ENCODE data around the gene ANKRD24. TPM values are rescaled to one million over a fixed set of nuclear protein-coding genes. Genes with fewer than 3 reads are reported as not detected.

Gene ANKRD24
- total RNA-seq, 4 donors from 2014 or later: 0.83 to 3.9 (median 1.6) TPM

DNA sequence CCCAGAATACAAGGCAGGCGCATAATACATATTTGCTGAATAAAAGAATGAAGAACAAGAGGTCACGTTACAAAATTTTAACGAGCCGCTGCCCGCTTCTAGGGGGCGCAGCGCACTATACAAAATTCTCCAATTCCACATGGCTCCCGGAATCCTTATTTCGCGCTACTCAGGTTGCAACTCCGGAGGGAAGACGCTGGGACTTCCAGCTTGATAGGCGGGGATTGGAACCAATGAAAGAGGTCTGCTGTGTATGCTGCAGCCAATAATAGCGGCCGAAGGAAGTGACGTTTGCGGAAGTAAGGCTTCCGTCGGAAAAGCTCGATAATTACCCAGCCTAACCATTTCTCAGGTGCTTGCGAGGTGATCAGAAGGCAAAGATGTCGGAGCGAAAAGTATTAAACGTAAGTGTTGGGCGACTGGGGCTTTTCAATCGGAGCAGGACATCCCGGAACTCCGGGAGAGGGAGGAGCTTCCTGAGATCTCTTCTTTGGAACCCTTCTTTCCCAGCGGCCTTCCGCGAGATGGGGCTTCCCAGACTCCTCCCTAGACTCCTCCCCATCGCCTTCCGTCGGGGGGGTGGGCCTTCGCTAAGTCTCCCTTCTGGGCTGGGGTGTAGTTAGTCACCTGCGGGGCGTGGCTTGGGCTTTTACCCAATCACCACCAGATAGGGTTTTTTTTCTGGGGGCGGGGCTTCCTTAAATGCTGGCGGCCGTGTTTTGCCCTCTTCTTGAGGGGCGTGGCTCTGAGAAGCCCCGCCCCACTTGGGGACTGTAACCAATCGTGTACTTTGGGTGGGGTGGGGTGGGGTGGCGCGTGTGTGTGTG, 64.5 kb downstream of the ANKRD24 start, which contains the start of gene YJU2:
Gene YJU2 (plus strand): TSS at position 314 of the 827 bp plus-strand sequence. CDS start 67 bp downstream, at position 381.
- H3K4me3 ChIP-seq: peak within 1 kb of the TSS; percentile 52 to 75 (median 60)
- TF ChIP-seq, protein P1, sequence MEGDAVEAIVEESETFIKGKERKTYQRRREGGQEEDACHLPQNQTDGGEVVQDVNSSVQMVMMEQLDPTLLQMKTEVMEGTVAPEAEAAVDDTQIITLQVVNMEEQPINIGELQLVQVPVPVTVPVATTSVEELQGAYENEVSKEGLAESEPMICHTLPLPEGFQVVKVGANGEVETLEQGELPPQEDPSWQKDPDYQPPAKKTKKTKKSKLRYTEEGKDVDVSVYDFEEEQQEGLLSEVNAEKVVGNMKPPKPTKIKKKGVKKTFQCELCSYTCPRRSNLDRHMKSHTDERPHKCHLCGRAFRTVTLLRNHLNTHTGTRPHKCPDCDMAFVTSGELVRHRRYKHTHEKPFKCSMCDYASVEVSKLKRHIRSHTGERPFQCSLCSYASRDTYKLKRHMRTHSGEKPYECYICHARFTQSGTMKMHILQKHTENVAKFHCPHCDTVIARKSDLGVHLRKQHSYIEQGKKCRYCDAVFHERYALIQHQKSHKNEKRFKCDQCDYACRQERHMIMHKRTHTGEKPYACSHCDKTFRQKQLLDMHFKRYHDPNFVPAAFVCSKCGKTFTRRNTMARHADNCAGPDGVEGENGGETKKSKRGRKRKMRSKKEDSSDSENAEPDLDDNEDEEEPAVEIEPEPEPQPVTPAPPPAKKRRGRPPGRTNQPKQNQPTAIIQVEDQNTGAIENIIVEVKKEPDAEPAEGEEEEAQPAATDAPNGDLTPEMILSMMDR (IDR thresholded peaks at IDR 0.05): peak in 5 of 6 experiments; percentile 33 to 52 (median 42)
- peak in 1 of 2 donors; percentile 75 for TF ChIP-seq POLR2A (IDR thresholded peaks at IDR 0.05)
- DNase-seq: peak; percentile 98 to 99 (median 99)

DNA sequence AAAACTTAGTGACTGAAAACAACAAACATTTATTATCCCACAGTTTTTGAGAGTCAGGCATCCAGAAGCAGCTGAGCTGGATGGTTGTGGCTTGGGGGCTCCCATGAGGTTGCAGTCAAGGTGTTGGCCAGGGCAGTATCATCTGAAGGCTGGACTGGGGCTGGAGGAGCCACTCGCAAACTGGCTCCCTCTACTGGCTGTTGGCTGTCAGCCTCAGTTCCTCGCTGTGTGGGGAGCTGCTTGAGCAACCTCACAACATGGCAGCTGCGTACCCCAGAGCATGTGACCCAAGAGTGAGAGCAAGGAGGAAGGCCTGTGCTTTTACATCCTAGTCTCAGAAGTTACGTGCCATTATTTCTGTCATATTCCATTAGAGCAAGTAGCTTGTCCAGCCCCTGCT, 74.1 kb downstream of the ANKRD24 start:
- Histone ChIP-seq H3K36me3 (peaks cover 0 to 97% (median 0%) of the 10 kb centered on the region in 3 donors), H3K4me1 (no peaks in the 10 kb centered on the region), H3K27ac (no peak overlapping the region), H3K27me3 (no peaks in the 10 kb centered on the region), H3K9me3 (no peaks in the 10 kb centered on the region), H3K4me3 (no peak overlapping the region)
- DNase-seq: no peak
- TF ChIP-seq POLR2A (IDR thresholded peaks at IDR 0.05): no peak
- TF ChIP-seq, protein P1 (IDR thresholded peaks at IDR 0.05): no peak

More for the DNA sequence above, 64.5 kb downstream of the ANKRD24 start, which contains the start of gene YJU2:
- H3K9me3 ChIP-seq: no peaks in the 10 kb centered on the region
- H3K27me3 ChIP-seq: no peaks in the 10 kb centered on the region
- peaks cover 0 to 32% (median 0%) of the 10 kb centered on the region in 3 donors for H3K36me3 ChIP-seq
- peak within 1 kb of the TSS; percentile 85 to 96 (median 93) for H3K27ac ChIP-seq
- H3K4me1 ChIP-seq: peaks cover 0 to 10% (median 4%) of the 10 kb centered on the region in 4 donors

DNA sequence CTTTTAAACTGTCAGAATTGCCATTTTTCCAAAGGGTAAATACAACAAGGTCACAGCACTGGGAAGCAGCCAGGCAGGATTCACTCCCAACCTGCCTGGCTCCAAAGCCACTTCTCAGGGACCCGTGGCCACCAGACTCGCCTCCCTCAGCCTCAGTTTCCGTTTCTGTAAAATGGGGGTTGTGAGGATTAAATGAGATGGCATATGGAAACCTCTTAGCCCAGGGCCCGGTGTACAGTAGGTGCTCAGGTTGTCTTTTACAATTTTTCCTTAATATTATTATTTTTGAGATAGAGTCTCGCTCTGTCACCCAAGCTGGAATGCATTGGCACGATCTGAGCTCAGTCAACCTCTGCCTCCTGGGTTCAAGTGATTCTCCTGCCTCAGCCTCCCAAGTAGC, 74.5 kb downstream of the ANKRD24 start:
- no peaks in the 10 kb centered on the region for H3K9me3 ChIP-seq
- H3K27me3 ChIP-seq: no peaks in the 10 kb centered on the region
- H3K4me1 ChIP-seq: no peaks in the 10 kb centered on the region
- DNase-seq: no peak
- H3K36me3 ChIP-seq: peaks cover 0 to 97% (median 0%) of the 10 kb centered on the region in 3 donors
- TF ChIP-seq, protein P1 (IDR thresholded peaks at IDR 0.05): no peak
- TF ChIP-seq POLR2A (IDR thresholded peaks at IDR 0.05): no peak
- H3K27ac ChIP-seq: no peak overlapping the region
- H3K4me3 ChIP-seq: no peak overlapping the region

DNA sequence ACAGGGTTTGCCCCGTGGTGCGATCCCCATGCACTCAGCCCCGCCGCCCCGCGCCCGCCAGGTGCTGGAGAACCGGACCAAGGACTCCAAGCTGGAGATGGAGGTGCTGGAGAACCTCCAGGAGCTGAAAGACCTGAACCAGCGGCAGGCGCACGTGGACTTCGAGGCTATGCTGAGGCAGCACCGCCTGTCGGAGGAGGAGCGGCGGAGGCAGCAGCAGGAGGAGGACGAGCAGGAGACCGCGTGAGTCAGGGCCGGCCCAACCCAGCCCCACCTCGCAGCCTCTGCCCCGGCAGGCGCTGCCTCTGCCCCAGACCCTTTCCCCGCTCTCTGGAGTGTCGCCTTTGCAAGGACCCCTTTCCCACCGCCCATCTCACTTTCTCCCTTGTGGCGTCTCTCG, 75.7 kb downstream of the ANKRD24 start:
- H3K4me3 ChIP-seq: no peak overlapping the region
- H3K36me3 ChIP-seq: peaks cover 0 to 97% (median 0%) of the 10 kb centered on the region in 3 donors
- H3K9me3 ChIP-seq: no peaks in the 10 kb centered on the region
- H3K27me3 ChIP-seq: no peaks in the 10 kb centered on the region
- H3K27ac ChIP-seq: no peak overlapping the region
- no peak for TF ChIP-seq POLR2A (IDR thresholded peaks at IDR 0.05)
- TF ChIP-seq, protein P1 (IDR thresholded peaks at IDR 0.05): no peak
- DNase-seq: no peak
- H3K4me1 ChIP-seq: no peaks in the 10 kb centered on the region

DNA sequence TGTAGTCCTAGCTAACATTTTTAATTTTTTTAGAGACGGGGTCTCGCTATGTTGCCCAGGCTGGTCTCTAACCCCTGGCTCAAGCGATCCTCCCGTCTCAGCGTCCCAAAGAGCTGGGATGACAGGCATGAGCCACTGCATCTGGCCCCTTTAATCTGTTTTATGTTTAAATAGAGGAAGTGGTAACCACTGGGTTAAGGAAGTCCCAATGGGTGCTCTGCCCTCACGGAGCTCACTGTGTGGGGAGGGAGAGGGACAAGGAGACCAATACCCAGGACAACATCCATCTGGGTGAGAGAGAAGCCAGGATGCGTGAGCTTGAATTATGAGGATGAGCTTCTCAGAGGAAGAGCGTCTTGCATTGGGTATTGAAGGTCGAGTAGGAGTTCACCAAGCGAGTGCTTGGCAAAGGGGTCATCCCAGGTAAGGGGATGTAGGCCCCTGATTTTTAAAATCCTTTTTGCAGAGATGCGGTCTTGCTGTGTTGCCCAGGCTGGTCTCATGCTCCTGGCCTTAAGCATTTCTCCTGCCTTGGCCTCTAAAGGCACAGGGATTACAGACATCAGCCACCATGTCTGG, 78.2 kb downstream of the ANKRD24 start:
- DNase-seq: no peak
- H3K9me3 ChIP-seq: no peaks in the 10 kb centered on the region

More for the DNA sequence above, 78.2 kb downstream of the ANKRD24 start:
- Histone ChIP-seq H3K4me1 (no peaks in the 10 kb centered on the region), H3K27ac (no peak overlapping the region), H3K4me3 (no peak overlapping the region), H3K27me3 (no peaks in the 10 kb centered on the region), H3K36me3 (peaks cover 0 to 90% (median 0%) of the 10 kb centered on the region in 3 donors)
- TF ChIP-seq POLR2A (IDR thresholded peaks at IDR 0.05): no peak
- TF ChIP-seq, protein P1 (IDR thresholded peaks at IDR 0.05): no peak
